ENCODE measurements around the gene RALGAPA1.
"Not testable (repeated sequence)": the region's sequence is repeated elsewhere in the genome, so short reads cannot be mapped to it uniquely, and the experiment has no call there.

RALGAPA1 gene

GRCh38 chr14:35808638-35809563 is at the start of gene RALGAPA1:
Gene RALGAPA1, minus strand, starts transcription at chr14:35809295. Its CDS starts 460 bp downstream, at chr14:35808835.
- peak within 1 kb of the TSS; percentile 76 for H3K9ac ChIP-seq (ENCODE audit: low read length)
- TF ChIP-seq CTCF (IDR thresholded peaks at IDR 0.05; ENCODE audit: low read depth, low read length), result peak; percentile 28
- peaks cover 34% of the 10 kb centered on the region for H3K79me2 ChIP-seq (ENCODE audit: low read length)
- not testable (repeated sequence) for H3K27me3 ChIP-seq (ENCODE audit: low read depth, low read length); H3K36me3 ChIP-seq (replicated peaks; ENCODE audit: low read depth, low read length); H3K4me1 ChIP-seq (ENCODE audit: low read length); H3K9me3 ChIP-seq (ENCODE audit: insufficient read depth, low read length); H4K20me1 ChIP-seq (ENCODE audit: insufficient read depth, low read length)
- H3K27ac ChIP-seq (ENCODE audit: low read length), result peak within 1 kb of the TSS; percentile 81
- H3K4me2 ChIP-seq (ENCODE audit: low read length), result peak within 1 kb of the TSS; percentile 83
- peak within 1 kb of the TSS; percentile 92 for H3K4me3 ChIP-seq (ENCODE audit: low read length)
- H2AFZ ChIP-seq (ENCODE audit: low read depth, low read length), result peak within 1 kb of the TSS; percentile 67

GRCh38 chr14:35858521-35859209 is 49.6 kb upstream of the RALGAPA1 start:
- no peak overlapping the region for H2AFZ ChIP-seq (ENCODE audit: low read depth, low read length)
- no peaks in the 10 kb centered on the region for H3K9me3 ChIP-seq (ENCODE audit: insufficient read depth, low read length)
- no peaks in the 10 kb centered on the region for H3K79me2 ChIP-seq (ENCODE audit: low read length)
- H3K27me3 ChIP-seq (ENCODE audit: low read depth, low read length), result no peaks in the 10 kb centered on the region
- H3K4me3 ChIP-seq (ENCODE audit: low read length), result no peak overlapping the region
- no peak overlapping the region for H3K27ac ChIP-seq (ENCODE audit: low read length)
- no peak overlapping the region for H3K4me2 ChIP-seq (ENCODE audit: low read length)
- no peaks in the 10 kb centered on the region for H3K36me3 ChIP-seq (replicated peaks; ENCODE audit: low read depth, low read length)
- H3K4me1 ChIP-seq (ENCODE audit: low read length), result peaks cover 39% of the 10 kb centered on the region
- TF ChIP-seq CTCF (IDR thresholded peaks at IDR 0.05; ENCODE audit: low read depth, low read length) (no peak), EZH2phosphoT487 (IDR thresholded peaks at IDR 0.05; ENCODE audit: low read depth) (no peak)
- H4K20me1 ChIP-seq (ENCODE audit: insufficient read depth, low read length), result no peaks in the 10 kb centered on the region
- no peak overlapping the region for H3K9ac ChIP-seq (ENCODE audit: low read length)

- H3K4me2 ChIP-seq (ENCODE audit: low read length), result peak overlapping the region; percentile 63
- H3K9me3 ChIP-seq (ENCODE audit: insufficient read depth, low read length), result no peaks in the 10 kb centered on the region
- peak; percentile 25; the same call in 1 of the 2 replicates for TF ChIP-seq CTCF (IDR thresholded peaks at IDR 0.05; ENCODE audit: low read depth, low read length)
- no peak for TF ChIP-seq EZH2phosphoT487 (IDR thresholded peaks at IDR 0.05; ENCODE audit: low read depth)
- no peaks in the 10 kb centered on the region for H4K20me1 ChIP-seq (ENCODE audit: insufficient read depth, low read length)
- H3K4me1 ChIP-seq (ENCODE audit: low read length), result peaks cover 31% of the 10 kb centered on the region
- peak overlapping the region; percentile 43 for H3K27ac ChIP-seq (ENCODE audit: low read length)
- H3K9ac ChIP-seq (ENCODE audit: low read length), result peak overlapping the region; percentile 1; the same call in 1 of the 2 replicates
- H3K36me3 ChIP-seq (replicated peaks; ENCODE audit: low read depth, low read length), result peaks cover 4% of the 10 kb centered on the region
- H3K79me2 ChIP-seq (ENCODE audit: low read length), result no peaks in the 10 kb centered on the region
- H3K27me3 ChIP-seq (ENCODE audit: low read depth, low read length), result no peaks in the 10 kb centered on the region
- H3K4me3 ChIP-seq (ENCODE audit: low read length), result peak overlapping the region; percentile 44
- peak overlapping the region; percentile 24; the same call in 1 of the 2 replicates for H2AFZ ChIP-seq (ENCODE audit: low read depth, low read length)
Observed at GRCh38 chr14:35855876-35856481, 46.9 kb upstream of the RALGAPA1 start.
